A673 (cell line): ENCODE measurements around the gene APBA1. TPM values are rescaled to one million over a fixed set of nuclear protein-coding genes. Genes with fewer than 3 reads are reported as not detected.

Experiments
- BruUV-seq: library from RNA; stranded (reverse); fragments of 400-500 nt; replicated peaks from 2 replicates; lab custom pipeline; 2021; lab: Mats Ljungman, UMichigan
- CTCF ChIA-PET: fragments of 300-600 bp; sonication (Branson Sonifier 250); formaldehyde crosslinking; loops from one replicate; lab custom pipeline; 2022; ENCODE audit warnings: antibody characterized with exemption; lab: Charles Lee
- POLR2A ChIA-PET: fragments of 300-600 bp; sonication (Branson Sonifier 250); formaldehyde crosslinking; loops from one replicate; lab custom pipeline; 2022; ENCODE audit warnings: antibody characterized with exemption; ENCODE audit not compliant: low non-redundant PET; lab: Charles Lee
- DNase-seq: peaks from one replicate; pipeline ENCODE4 v3.0.0-alpha.2; 2015; ENCODE audit warnings: low spot score
- H3K27ac ChIP-seq: fragments of 200-600 bp; sonication (generic); 2 replicates; pipeline ENCODE4 v1.5.1; 2016; ENCODE audit warnings: mixed run types, low read depth, mild to moderate bottlenecking, mixed read lengths, antibody characterized with exemption, low read length; ENCODE audit not compliant: poor library complexity, severe bottlenecking
- H3K27me3 ChIP-seq: fragments of 200-600 bp; sonication (generic); replicated peaks from 2 replicates; pipeline ENCODE4 v1.6.1; 2017; ENCODE audit warnings: mixed run types, low read depth, mild to moderate bottlenecking, mixed read lengths, antibody characterized with exemption, low read length; ENCODE audit not compliant: insufficient read depth, poor library complexity
- H3K36me3 ChIP-seq: fragments of 200-600 bp; sonication (generic); 2 replicates; pipeline ENCODE4 v1.6.1; 2016; ENCODE audit warnings: mixed run types, mild to moderate bottlenecking, mixed read lengths, antibody characterized with exemption, low read length; ENCODE audit not compliant: insufficient read depth, poor library complexity, severe bottlenecking
- H3K4me1 ChIP-seq: fragments of 200-600 bp; sonication (generic); 2 replicates; pipeline ENCODE4 v1.6.1; 2017; ENCODE audit warnings: mixed run types, mild to moderate bottlenecking, mixed read lengths, antibody characterized with exemption, low read length; ENCODE audit not compliant: insufficient read depth, poor library complexity, severe bottlenecking
- H3K4me3 ChIP-seq: fragments of 200-600 bp; sonication (generic); 2 replicates; pipeline ENCODE4 v1.5.1; 2016; ENCODE audit warnings: low read depth, mixed run types, mild to moderate bottlenecking, mixed read lengths, low read length; ENCODE audit not compliant: poor library complexity, severe bottlenecking
- H3K9me3 ChIP-seq: fragments of 200-600 bp; sonication (generic); 2 replicates; pipeline ENCODE4 v1.6.1; 2016; ENCODE audit warnings: mixed run types, low read depth, mild to moderate bottlenecking, mixed read lengths, antibody characterized with exemption, low read length; ENCODE audit not compliant: poor library complexity, severe bottlenecking
- CTCF ChIP-seq: fragments of 300-800, 200-600 bp; sonication (generic); conservative IDR thresholded peaks from 2 replicates; pipeline ENCODE4 v1.5.1; 2017; ENCODE audit warnings: low read depth, mild to moderate bottlenecking, antibody characterized with exemption, low read length, moderate library complexity, mixed read lengths
- EZH2 ChIP-seq: fragments of 200-600 bp; sonication (generic); IDR thresholded peaks from 2 replicates; pipeline ENCODE4 v1.6.1; 2017; ENCODE audit warnings: borderline replicate concordance, low read depth, mild to moderate bottlenecking, mixed read lengths, antibody characterized with exemption, low read length; ENCODE audit not compliant: poor library complexity, severe bottlenecking
- intact Hi-C: fragments of 100-400 bp; cut with micrococcal nuclease; formaldehyde crosslinking; loops from one replicate; pipeline ENCODE4 v1.10.0; 2022; ENCODE audit not compliant: unreplicated experiment
- total RNA-seq: library from RNA; stranded (reverse); gene quantifications from 2 replicates; pipeline ENCODE4 v1.2.3, GENCODE V29; 2021

Gene APBA1
- total RNA-seq, 1 experiment from 2014 or later = 0.13 TPM

- BruUV-seq = no TSS peak
- intact Hi-C loops = no loop called here
Observed at GRCh38 chr9:69458176-69458575, 214.0 kb downstream of the APBA1 start.

GRCh38 chr9:69456201-69456600 lies 216.0 kb downstream of the APBA1 start:
- no peaks in the 10 kb centered on the region for H3K4me1 ChIP-seq
- no peak overlapping the region for H3K27ac ChIP-seq
- TF ChIP-seq CTCF = no peak
- TF ChIP-seq EZH2 = no peak
- intact Hi-C loops = no loop called here
- CTCF ChIA-PET = no interaction called here
- H3K9me3 ChIP-seq = no peaks in the 10 kb centered on the region
- H3K4me3 ChIP-seq = no peak overlapping the region
- POLR2A ChIA-PET = no interaction called here
- peaks cover 36% of the 10 kb centered on the region for H3K27me3 ChIP-seq
- BruUV-seq = no TSS peak
- DNase-seq = no peak
- no peaks in the 10 kb centered on the region for H3K36me3 ChIP-seq

More at GRCh38 chr9:69458176-69458575, 214.0 kb downstream of the APBA1 start:
- Histone ChIP-seq H3K4me3 (no peak overlapping the region), H3K27me3 (peaks cover 47% of the 10 kb centered on the region), H3K9me3 (no peaks in the 10 kb centered on the region), H3K27ac (no peak overlapping the region), H3K4me1 (no peaks in the 10 kb centered on the region), H3K36me3 (no peaks in the 10 kb centered on the region)
- CTCF ChIA-PET = no interaction called here
- no peak for DNase-seq
- no peak for TF ChIP-seq EZH2
- no peak for TF ChIP-seq CTCF
- POLR2A ChIA-PET = no interaction called here

- Histone ChIP-seq H3K36me3 (no peaks in the 10 kb centered on the region), H3K9me3 (no peaks in the 10 kb centered on the region), H3K4me3 (no peak overlapping the region), H3K4me1 (no peaks in the 10 kb centered on the region), H3K27me3 (peaks cover 43% of the 10 kb centered on the region), H3K27ac (no peak overlapping the region)
- POLR2A ChIA-PET = no interaction called here
- DNase-seq = no peak
- no TSS peak for BruUV-seq
- CTCF ChIA-PET = no interaction called here
- intact Hi-C loops = no loop called here
- TF ChIP-seq CTCF (no peak), EZH2 (no peak)
Observed at GRCh38 chr9:69455311-69455710, 216.9 kb downstream of the APBA1 start.
